ENCODE measurements around the gene P2RY2. TPM values are rescaled to one million over a fixed set of nuclear protein-coding genes. Genes with fewer than 3 reads are reported as not detected.

The P2RY2 gene
- total RNA-seq, 4 donors from 2014 or later = 4.5 to 7.5 (median 6.7) TPM

DNA sequence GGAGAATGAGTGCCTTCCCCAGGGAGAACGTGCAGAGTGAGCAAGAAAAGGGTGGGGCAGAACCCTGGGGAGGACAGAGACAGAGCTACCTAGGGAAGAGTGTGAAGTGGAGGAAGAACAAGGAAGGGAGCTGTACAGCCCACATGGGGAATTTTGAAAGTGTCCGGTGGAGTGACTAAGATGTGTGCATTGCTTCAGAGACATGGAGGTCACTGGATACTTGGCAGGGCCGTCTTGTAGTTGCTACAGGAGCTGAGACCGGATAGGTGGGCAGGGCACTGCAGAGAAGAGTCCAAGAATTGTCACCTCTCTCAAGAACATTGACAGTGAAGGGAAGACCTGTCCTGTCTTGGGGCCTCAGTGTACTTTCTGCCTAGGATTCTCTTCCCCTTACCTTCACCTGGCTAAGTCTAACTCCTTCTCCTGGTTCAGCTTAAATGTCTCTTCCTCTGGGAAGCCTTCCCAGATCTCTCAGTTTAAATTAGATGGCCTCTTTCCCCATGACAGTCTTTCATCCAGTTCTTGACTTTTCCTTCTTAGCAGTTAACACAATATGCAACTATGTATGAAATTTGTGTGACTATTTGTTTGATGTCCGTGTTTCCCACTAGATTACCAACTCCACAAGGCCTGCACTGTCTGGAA, 44.9 kb downstream of the P2RY2 start:
- H3K9me3 ChIP-seq = no peaks in the 10 kb centered on the region
- H3K27me3 ChIP-seq = peaks cover 0 to 30% of the 10 kb centered on the region in 2 donors
- WGBS, 2 donors = 65 to 66% methylated on average over 5 of the region's 5 CpGs
- H3K36me3 ChIP-seq = no peaks in the 10 kb centered on the region
- H3K4me3 ChIP-seq = no peak overlapping the region
- peaks cover 0 to 13% (median 4%) of the 10 kb centered on the region in 4 donors for H3K4me1 ChIP-seq
- TF ChIP-seq, protein P1, sequence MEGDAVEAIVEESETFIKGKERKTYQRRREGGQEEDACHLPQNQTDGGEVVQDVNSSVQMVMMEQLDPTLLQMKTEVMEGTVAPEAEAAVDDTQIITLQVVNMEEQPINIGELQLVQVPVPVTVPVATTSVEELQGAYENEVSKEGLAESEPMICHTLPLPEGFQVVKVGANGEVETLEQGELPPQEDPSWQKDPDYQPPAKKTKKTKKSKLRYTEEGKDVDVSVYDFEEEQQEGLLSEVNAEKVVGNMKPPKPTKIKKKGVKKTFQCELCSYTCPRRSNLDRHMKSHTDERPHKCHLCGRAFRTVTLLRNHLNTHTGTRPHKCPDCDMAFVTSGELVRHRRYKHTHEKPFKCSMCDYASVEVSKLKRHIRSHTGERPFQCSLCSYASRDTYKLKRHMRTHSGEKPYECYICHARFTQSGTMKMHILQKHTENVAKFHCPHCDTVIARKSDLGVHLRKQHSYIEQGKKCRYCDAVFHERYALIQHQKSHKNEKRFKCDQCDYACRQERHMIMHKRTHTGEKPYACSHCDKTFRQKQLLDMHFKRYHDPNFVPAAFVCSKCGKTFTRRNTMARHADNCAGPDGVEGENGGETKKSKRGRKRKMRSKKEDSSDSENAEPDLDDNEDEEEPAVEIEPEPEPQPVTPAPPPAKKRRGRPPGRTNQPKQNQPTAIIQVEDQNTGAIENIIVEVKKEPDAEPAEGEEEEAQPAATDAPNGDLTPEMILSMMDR (IDR thresholded peaks at IDR 0.05) = no peak
- TF ChIP-seq POLR2A (IDR thresholded peaks at IDR 0.05) = no peak
- no peak for TF ChIP-seq EP300 (IDR thresholded peaks at IDR 0.05)
- H3K27ac ChIP-seq = no peak overlapping the region
- no peak for DNase-seq (ENCODE audit: low spot score in 2 of 2)

DNA sequence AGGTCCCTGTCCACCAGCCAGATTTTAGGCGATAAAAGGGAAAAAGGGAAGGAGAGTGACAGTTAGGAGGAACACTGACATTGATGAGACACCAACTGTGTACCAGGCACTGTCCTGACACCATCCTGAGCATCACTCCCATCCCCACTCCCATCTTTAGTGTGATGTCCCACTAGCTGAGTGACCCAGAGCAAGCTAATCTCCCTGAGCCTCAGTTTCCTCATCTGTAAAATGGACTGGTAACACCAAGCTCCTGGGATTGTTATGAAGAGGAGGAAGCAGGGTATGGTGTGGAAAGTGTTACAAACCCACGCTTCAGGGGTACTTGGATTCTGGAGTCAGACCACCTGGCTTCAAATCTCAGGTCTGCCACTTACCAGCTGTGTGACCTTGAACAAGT, 45.6 kb downstream of the P2RY2 start:
- no peak for DNase-seq (ENCODE audit: low spot score in 2 of 2)
- WGBS, 2 donors = 83 to 86% methylated on average over 2 of the region's 2 CpGs
- H3K36me3 ChIP-seq = no peaks in the 10 kb centered on the region

DNA sequence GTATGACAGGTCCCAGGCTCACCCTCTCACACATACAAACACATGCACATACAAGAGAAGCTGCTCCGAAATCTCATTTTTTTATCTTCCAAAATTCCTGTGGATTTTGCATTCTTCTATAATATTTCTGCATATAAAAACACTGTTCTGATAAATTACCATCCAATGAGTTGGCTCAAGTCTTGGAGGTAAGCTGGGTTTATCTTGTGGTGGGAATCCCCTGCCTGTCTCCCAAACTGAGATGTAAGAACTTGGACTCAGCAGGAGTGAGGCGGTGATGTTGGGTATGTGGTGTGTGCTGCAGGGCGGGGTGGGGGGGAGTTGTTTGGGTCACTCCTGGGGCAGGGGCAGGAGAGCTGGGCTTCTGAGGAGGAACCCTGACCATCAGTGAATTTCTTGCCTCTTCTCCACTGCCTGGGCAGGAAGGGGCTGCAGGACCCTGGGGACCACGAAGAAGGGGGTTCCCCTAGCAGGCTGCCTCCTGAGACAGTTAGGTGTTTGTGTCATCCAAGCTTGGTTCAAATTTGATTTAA, 47.3 kb downstream of the P2RY2 start:
- peaks cover 0 to 30% of the 10 kb centered on the region in 2 donors for H3K27me3 ChIP-seq
- H3K4me3 ChIP-seq = no peak overlapping the region
- TF ChIP-seq EP300 (IDR thresholded peaks at IDR 0.05) (no peak), POLR2A (IDR thresholded peaks at IDR 0.05) (no peak)
- TF ChIP-seq, protein P1 (IDR thresholded peaks at IDR 0.05) = no peak
- no peak overlapping the region for H3K27ac ChIP-seq
- H3K9me3 ChIP-seq = no peaks in the 10 kb centered on the region
- 93% methylated on average over 4 of the region's 4 CpGs for WGBS, 2 donors
- DNase-seq (ENCODE audit: low spot score in 2 of 2) = no peak
- no peaks in the 10 kb centered on the region for H3K36me3 ChIP-seq
- H3K4me1 ChIP-seq = peaks cover 0 to 8% (median 4%) of the 10 kb centered on the region in 4 donors

More for the DNA sequence above, 45.6 kb downstream of the P2RY2 start:
- peaks cover 0 to 6% (median 0%) of the 10 kb centered on the region in 4 donors for H3K4me1 ChIP-seq
- H3K9me3 ChIP-seq = no peaks in the 10 kb centered on the region
- H3K27me3 ChIP-seq = peaks cover 0 to 30% of the 10 kb centered on the region in 2 donors
- H3K27ac ChIP-seq = no peak overlapping the region
- TF ChIP-seq, protein P1 (IDR thresholded peaks at IDR 0.05) = no peak
- no peak for TF ChIP-seq POLR2A (IDR thresholded peaks at IDR 0.05)
- no peak for TF ChIP-seq EP300 (IDR thresholded peaks at IDR 0.05)
- no peak overlapping the region for H3K4me3 ChIP-seq

DNA sequence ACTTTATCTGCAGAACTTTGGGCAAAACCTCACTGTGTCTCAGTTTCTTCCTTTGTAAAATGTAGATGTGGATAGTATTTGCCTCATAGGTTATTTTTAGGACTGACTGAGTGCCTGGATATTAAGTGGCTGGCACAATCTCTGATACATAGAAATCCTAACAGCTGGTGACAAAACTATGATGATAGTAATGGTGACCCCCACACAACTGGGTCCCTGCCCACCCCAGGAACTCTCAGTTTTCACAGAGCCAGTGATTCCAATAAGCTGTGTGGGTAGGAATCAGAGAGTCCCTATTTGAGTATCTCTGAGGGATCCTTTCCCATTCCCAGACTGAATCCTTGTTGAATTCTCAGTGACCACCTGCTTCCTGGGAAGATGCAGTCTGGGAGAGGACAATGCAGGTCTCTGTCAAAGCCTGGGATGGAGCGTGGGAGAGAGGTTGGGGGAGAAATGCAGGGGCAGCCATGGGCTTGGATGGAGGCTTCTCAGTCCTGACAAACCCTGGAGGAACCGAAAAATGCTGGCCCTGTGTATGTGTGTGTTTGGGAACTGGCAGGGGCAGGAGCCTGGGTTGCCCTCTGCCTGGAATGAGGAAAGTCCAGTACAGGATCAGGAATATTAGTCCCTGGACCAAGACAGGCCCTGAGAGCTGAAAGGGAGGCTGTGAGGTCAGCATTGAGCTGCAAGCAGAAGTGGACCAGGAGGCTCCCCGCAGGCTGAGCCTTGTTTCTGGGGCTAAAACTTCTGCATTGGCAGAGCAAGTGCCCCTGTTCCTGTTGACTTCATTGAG, 48.0 kb downstream of the P2RY2 start:
- WGBS, 2 donors = 45 to 68% methylated on average over 3 of the region's 3 CpGs

More for the DNA sequence above, 48.0 kb downstream of the P2RY2 start:
- H3K4me1 ChIP-seq = peaks cover 0 to 8% (median 4%) of the 10 kb centered on the region in 4 donors
- no peak overlapping the region for H3K4me3 ChIP-seq
- no peak for DNase-seq (ENCODE audit: low spot score in 2 of 2)
- H3K27me3 ChIP-seq = peaks cover 0 to 30% of the 10 kb centered on the region in 2 donors
- no peaks in the 10 kb centered on the region for H3K9me3 ChIP-seq
- TF ChIP-seq, protein P1 (IDR thresholded peaks at IDR 0.05) = no peak
- no peak for TF ChIP-seq POLR2A (IDR thresholded peaks at IDR 0.05)
- no peak for TF ChIP-seq EP300 (IDR thresholded peaks at IDR 0.05)
- H3K27ac ChIP-seq = no peak overlapping the region
- H3K36me3 ChIP-seq = no peaks in the 10 kb centered on the region

All from tibial nerve (tissue), 4 donors.